Thoracic aorta (tissue), 2 donors: ENCODE data around the gene LRMDA. TPM values are rescaled to one million over a fixed set of nuclear protein-coding genes. Genes with fewer than 3 reads are reported as not detected.
A peak's percentile ranks its signal among the peaks of the same experiment; 100 is the strongest.

ENCODE experiments used
- ATAC-seq: fragments of 150-250 bp; one replicate; pipeline ENCODE4 v1.8.0; 2017; ENCODE audit warnings: low read depth; ENCODE audit not compliant: insufficient number of reproducible peaks, low FRiP score
- DNase-seq: peaks from one replicate; pipeline ENCODE4 v3.0.0-alpha.2; 2020; ENCODE audit warnings: low spot score
- H3K27ac ChIP-seq, 2 donors: fragments of 200-600 bp; sonication (generic); 1 replicate in 1 of 2; 2 replicates in 1 of 2; pipeline ENCODE4 v1.5.1; 2016; ENCODE audit warnings: mild to moderate bottlenecking in 2 of 2, moderate library complexity in 2 of 2
- H3K27me3 ChIP-seq: fragments of 200-600 bp; sonication (generic); replicated peaks from 2 replicates; pipeline ENCODE4 v1.6.0; 2016; ENCODE audit warnings: mild to moderate bottlenecking; ENCODE audit not compliant: insufficient read depth
- H3K36me3 ChIP-seq: fragments of 200-600 bp; sonication (generic); one replicate; pipeline ENCODE4 v1.5.1; 2016
- H3K4me1 ChIP-seq, 2 donors: fragments of 200-600 bp; sonication (generic); 1 replicate in 1 of 2; 2 replicates in 1 of 2; pipeline versions ENCODE4 v1.5.1 to v1.6.0; 2016; ENCODE audit warnings: low read depth in 2 of 2, mild to moderate bottlenecking in 1 of 2; ENCODE audit not compliant: control insufficient read depth in 1 of 2
- H3K4me3 ChIP-seq: fragments of 200-600 bp; sonication (generic); 2 replicates; pipeline ENCODE4 v1.5.1; 2016; ENCODE audit warnings: mild to moderate bottlenecking
- H3K9me3 ChIP-seq: fragments of 200-600 bp; sonication (generic); 2 replicates; pipeline ENCODE4 v1.5.1; 2016
- total RNA-seq, 2 donors: library from RNA; depleted of rRNA; stranded (reverse); fragments of >200 nt; gene quantifications; one replicate each; pipeline versions ENCODE4 v1.1.0 to v1.2.3, GENCODE V29; 2016
- TF ChIP-seq, protein P1 (sequence below): fragments of 200-600 bp; sonication (generic); IDR thresholded peaks from one replicate; pipeline ENCODE4 v1.5.1; 2019; ENCODE audit warnings: antibody characterized with exemption

LRMDA gene
- total RNA-seq, 2 donors from 2014 or later: 8.3 to 36.6 TPM

DNA sequence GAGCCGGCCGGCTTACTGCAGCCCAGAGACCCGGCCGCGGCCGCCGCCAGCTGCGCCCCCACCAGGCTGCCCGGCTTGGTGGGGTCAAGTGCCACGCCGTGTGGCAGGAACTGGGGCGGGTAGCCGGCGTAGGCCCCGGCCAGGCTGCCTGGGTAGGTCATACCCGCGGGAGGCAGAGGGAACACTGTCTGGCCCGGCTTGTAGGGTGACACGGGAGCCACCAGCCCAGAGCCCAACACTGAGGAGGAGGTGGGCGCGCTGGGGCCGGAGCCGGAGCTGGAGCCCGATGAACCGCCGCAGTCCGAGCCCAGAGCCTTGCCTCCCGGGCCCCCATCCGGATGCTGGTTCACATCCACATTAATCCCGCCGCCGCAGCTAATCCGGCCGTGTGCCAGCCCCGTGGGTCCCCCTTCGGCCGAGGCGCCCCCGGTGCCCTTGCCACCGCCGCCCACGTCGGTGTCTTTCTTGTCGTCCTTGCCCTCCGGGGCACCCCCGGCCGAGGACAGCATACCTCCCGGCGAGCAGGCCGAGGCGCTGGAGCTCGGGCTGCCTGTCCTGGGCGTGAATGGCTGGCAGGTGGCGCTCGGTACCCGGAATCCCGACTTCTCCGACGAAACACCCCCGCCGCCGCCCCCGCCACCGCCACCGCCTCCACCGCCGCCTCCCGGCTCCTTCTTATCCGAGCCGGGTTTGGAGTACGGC is 31.8 kb upstream of the LRMDA start:
- Histone ChIP-seq H3K4me1 (peaks cover 0 to 28% of the 10 kb centered on the region in 2 donors), H3K4me3 (peak overlapping the region; percentile 84), H3K27me3 (no peaks in the 10 kb centered on the region), H3K36me3 (peaks cover 5% of the 10 kb centered on the region), H3K27ac (peak overlapping the region; percentile 99), H3K9me3 (no peaks in the 10 kb centered on the region)
- TF ChIP-seq, protein P1, sequence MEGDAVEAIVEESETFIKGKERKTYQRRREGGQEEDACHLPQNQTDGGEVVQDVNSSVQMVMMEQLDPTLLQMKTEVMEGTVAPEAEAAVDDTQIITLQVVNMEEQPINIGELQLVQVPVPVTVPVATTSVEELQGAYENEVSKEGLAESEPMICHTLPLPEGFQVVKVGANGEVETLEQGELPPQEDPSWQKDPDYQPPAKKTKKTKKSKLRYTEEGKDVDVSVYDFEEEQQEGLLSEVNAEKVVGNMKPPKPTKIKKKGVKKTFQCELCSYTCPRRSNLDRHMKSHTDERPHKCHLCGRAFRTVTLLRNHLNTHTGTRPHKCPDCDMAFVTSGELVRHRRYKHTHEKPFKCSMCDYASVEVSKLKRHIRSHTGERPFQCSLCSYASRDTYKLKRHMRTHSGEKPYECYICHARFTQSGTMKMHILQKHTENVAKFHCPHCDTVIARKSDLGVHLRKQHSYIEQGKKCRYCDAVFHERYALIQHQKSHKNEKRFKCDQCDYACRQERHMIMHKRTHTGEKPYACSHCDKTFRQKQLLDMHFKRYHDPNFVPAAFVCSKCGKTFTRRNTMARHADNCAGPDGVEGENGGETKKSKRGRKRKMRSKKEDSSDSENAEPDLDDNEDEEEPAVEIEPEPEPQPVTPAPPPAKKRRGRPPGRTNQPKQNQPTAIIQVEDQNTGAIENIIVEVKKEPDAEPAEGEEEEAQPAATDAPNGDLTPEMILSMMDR: peak; percentile 60
- DNase-seq (no peak), ATAC-seq (no peak)

DNA sequence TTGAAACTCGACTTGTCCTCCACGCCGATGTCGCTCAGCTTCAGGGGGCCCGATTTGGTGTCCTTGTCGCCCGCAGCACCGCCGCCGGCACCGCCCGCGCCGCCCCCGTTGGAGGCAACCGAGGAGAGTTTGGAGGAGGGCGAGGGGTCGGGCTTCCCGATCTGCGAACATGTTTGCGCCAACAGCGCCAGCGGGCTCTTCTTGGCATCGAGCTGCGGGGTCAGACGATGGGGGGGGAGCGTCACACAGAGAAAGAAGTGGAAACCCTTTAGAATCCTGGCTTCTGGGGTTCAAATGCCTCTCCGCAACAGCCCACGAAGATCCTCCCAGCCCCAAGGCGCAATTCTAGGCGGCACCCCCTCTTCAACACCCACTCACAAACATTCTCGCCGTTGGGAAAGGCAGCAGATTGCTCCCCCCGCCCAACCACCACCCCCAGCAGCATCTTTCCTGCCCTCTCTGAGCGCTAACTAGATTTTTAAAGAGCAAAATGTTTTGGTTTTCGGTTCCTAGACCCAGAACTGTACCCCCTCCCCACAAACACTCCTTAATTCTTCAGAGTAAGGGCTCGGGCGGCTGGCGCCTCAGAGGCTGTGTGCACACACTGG is 31.2 kb upstream of the LRMDA start:
- peak overlapping the region; percentile 99 for H3K27ac ChIP-seq
- no peaks in the 10 kb centered on the region for H3K27me3 ChIP-seq
- TF ChIP-seq, protein P1: no peak
- peak overlapping the region; percentile 84 for H3K4me3 ChIP-seq
- ATAC-seq (no peak), DNase-seq (no peak)
- H3K4me1 ChIP-seq: peaks cover 0 to 35% of the 10 kb centered on the region in 2 donors
- no peaks in the 10 kb centered on the region for H3K9me3 ChIP-seq
- H3K36me3 ChIP-seq: peaks cover 5% of the 10 kb centered on the region

DNA sequence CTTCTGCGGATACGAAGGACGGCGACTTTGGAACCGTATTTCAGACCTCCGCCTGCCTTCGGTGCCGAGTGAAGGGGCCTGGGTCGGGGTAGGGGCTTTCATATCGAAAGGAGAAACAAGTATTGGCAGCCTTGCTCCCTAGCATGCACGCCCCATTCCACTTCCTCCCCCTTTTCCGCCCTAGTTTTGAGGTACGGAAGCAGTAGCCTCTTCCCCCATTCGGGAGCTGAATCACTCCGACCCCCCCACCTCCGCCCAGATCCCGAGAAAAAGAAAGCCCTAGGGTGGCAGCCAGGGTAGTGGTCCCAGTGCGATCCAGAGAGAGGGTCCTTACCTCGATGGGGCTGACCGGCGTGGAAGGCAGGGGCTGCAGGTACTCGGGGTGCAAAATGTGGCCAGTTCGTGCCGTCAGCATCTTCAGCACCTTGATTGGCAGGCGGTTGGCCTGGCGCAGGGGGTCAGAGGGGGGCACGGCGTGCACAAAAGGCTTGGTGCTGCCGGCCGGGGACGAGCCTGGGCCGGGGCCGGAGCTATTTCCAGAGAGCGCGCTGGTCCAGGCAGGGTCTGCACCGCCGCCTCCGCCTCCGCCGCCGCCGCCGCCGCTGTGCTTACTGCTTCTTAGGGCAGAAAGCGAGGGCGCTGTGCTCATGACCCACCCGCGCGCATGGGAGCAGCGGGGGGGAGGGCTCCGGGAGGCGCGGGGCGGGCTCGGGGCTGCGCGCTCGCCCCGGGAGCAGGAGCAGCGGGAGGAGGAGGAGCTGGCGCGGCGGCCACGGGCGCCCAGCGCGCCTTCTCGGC is 30.5 kb upstream of the LRMDA start:
- H3K4me1 ChIP-seq: peaks cover 0 to 32% of the 10 kb centered on the region in 2 donors
- ATAC-seq (no peak), DNase-seq (no peak)
- no peaks in the 10 kb centered on the region for H3K9me3 ChIP-seq
- H3K27me3 ChIP-seq: no peaks in the 10 kb centered on the region
- H3K27ac ChIP-seq: peak overlapping the region; percentile 99
- TF ChIP-seq, protein P1: no peak
- peaks cover 5% of the 10 kb centered on the region for H3K36me3 ChIP-seq
- H3K4me3 ChIP-seq: peak overlapping the region; percentile 84

DNA sequence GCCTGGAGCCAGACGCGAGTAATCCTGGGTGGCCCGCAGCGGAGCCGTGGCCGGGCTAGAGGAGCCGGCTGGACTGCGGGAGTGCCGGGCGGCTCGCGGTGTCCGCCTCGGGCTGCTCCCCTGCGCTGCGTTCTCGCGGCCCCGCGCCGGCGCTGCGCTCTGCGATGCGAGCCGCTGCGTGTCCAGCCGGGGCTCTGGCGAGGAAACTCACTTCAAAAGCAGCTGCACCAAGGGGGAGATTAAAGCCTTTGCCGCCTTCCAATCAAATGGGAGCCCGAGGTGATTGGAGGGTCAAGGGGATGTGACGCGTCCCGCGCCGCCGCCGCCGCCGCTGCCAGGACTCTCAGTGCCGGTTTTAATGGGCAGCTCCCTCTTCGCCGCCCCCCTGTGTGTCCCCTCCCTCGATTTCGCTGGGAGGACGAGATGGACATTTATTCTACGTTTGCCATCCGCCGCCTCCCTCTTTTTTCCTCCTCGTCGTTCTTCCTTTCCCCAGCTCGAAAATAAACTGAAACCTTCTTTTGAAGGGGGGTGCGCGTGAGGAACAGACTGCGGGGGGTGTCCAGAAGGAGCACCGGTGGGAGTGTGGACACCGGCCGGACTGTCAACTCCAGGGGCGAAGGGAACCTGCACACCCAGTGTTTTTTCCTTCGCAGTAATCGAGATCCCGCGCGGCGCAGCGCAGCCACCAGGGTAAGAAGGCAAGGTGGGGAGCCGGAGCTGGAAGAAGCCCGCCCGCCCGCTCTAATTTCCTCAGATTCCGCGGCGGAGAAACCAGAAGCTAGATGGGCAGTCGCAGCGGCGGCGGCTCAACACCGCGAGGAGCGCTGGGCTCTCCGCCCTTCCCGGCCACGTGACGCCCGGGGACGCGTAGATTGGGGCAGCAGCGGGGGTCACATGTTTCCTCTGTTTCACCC is 29.6 kb upstream of the LRMDA start, which contains the start of gene ZNF503:
TSS of gene ZNF503 (minus strand) at position 196 of the 917 bp plus-strand sequence. CDS start 345 bp downstream, outside the sequence.
- ATAC-seq: peak; percentile 69

More for the DNA sequence above, 29.6 kb upstream of the LRMDA start, which contains the start of gene ZNF503:
- no peaks in the 10 kb centered on the region for H3K27me3 ChIP-seq
- peaks cover 0 to 31% of the 10 kb centered on the region in 2 donors for H3K4me1 ChIP-seq
- H3K27ac ChIP-seq: peak within 1 kb of the TSS; percentile 99
- H3K36me3 ChIP-seq: peaks cover 5% of the 10 kb centered on the region
- TF ChIP-seq, protein P1: peak; percentile 46
- no peaks in the 10 kb centered on the region for H3K9me3 ChIP-seq
- peak; percentile 91 for DNase-seq
- peak within 1 kb of the TSS; percentile 84 for H3K4me3 ChIP-seq
